HepG2 (cell line): ENCODE results near the gene GRAMD2A. TPM values are rescaled to one million over a fixed set of nuclear protein-coding genes. Genes with fewer than 3 reads are reported as not detected.

Experiments used
- AHR ChIP-seq: IDR thresholded peaks from 2 replicates; pipeline ENCODE4 v1.6.1; 2018; ENCODE audit warnings: missing genetic modification reagents, missing compliant biosample characterization
- CBX1 ChIP-seq: IDR thresholded peaks from one replicate; pipeline ENCODE4 v1.6.1; 2016; ENCODE audit warnings: antibody characterized with exemption, low read depth
- CEBPB ChIP-seq: IDR thresholded peaks from 2 replicates; pipeline ENCODE4 v1.6.1; 2011; ENCODE audit warnings: low read depth, low read length, improper control_type of control experiment, borderline replicate concordance
- EHMT2 ChIP-seq: fragments of 200-600 bp; sonication (generic); IDR thresholded peaks from 2 replicates; pipeline ENCODE4 v1.7.0; 2017; ENCODE audit warnings: antibody characterized with exemption, low read depth, low read length, borderline replicate concordance
- FOSL2 ChIP-seq: sonication (generic); formaldehyde crosslinking; IDR thresholded peaks from 2 replicates; pipeline ENCODE4 v1.4.0; 2020; ENCODE audit warnings: missing genetic modification reagents
- IRF2 ChIP-seq: IDR thresholded peaks from 2 replicates; pipeline ENCODE4 v1.6.1; 2018; ENCODE audit warnings: missing genetic modification reagents, missing compliant biosample characterization
- KDM3A ChIP-seq: IDR thresholded peaks from 2 replicates; pipeline ENCODE4 v1.6.1; 2018; ENCODE audit warnings: low read depth, missing compliant biosample characterization
- KDM5B ChIP-seq: sonication (generic); formaldehyde crosslinking; IDR thresholded peaks from 2 replicates; pipeline ENCODE4 v1.4.0; 2020; ENCODE audit warnings: missing genetic modification reagents, mild to moderate bottlenecking, borderline replicate concordance
- KLF12 ChIP-seq: sonication (generic); formaldehyde crosslinking; IDR thresholded peaks from 2 replicates; pipeline ENCODE4 v1.4.0; 2020; ENCODE audit warnings: missing genetic modification reagents, borderline replicate concordance
- MBNL3 ChIP-seq: fragments of 250-450 bp; sonication (Bioruptor Pico); conservative IDR thresholded peaks from 2 replicates; pipeline ENCODE4 v1.8.0; 2022; ENCODE audit warnings: mild to moderate bottlenecking, inconsistent platforms
- SMARCC2 ChIP-seq: fragments of 450-650 bp; IDR thresholded peaks from 2 replicates; pipeline ENCODE4 v1.6.1; 2017; ENCODE audit warnings: antibody characterized with exemption, mild to moderate bottlenecking
- THAP11 ChIP-seq: IDR thresholded peaks from 2 replicates; pipeline ENCODE4 v1.6.1; 2016; ENCODE audit warnings: missing biosample characterization, missing genetic modification reagents
- ZEB1 ChIP-seq: IDR thresholded peaks from 2 replicates; pipeline ENCODE4 v1.6.1; 2012; ENCODE audit warnings: mild to moderate bottlenecking, low read depth, inconsistent platforms; ENCODE audit not compliant: insufficient replicate concordance
- ZNF10 ChIP-seq: sonication (generic); formaldehyde crosslinking; IDR thresholded peaks from 2 replicates; pipeline ENCODE4 v1.4.0; 2020; ENCODE audit warnings: mild to moderate bottlenecking, low read depth, missing genetic modification reagents, borderline replicate concordance
- ZNF879 ChIP-seq: sonication (generic); formaldehyde crosslinking; IDR thresholded peaks from 2 replicates; pipeline ENCODE4 v1.8.1; 2023; ENCODE audit warnings: missing genetic modification reagents
- ZSCAN25 ChIP-seq: sonication (generic); formaldehyde crosslinking; IDR thresholded peaks from 2 replicates; pipeline ENCODE4 v1.8.0; 2022; ENCODE audit warnings: mild to moderate bottlenecking, missing genetic modification reagents
- polyA plus RNA-seq, 8 experiments: library from polyadenylated mRNA; depleted of rRNA in 3 of 8; stranded (reverse) in 7 of 8; unstranded in 1 of 8; fragments of >200 nt; fragmentation: Illumina TruSeq in 4 of 8; extraction: Trizol in 4 of 8; gene quantifications; 2 replicates each; pipeline versions ENCODE4 v1.2.1 to v1.2.3, GENCODE V29; 2011 to 2016; ENCODE audit warnings: low read depth in 4 of 8, missing spikeins in 1 of 8, mixed read lengths in 1 of 8; ENCODE audit not compliant: insufficient read depth in 1 of 8
- total RNA-seq, 5 experiments: library from RNA; depleted of rRNA; stranded (reverse); fragments of >200 nt; fragmentation: Illumina TruSeq; extraction: Trizol; gene quantifications; 2 replicates each; pipeline ENCODE4 v1.2.3, GENCODE V29; 2016; ENCODE audit warnings: low read depth in 1 of 5
- TF ChIP-seq, protein P1 (sequence below): sonication (generic); formaldehyde crosslinking; IDR thresholded peaks from one replicate; pipeline ENCODE4 v1.5.1; 2020; ENCODE audit warnings: mild to moderate bottlenecking, missing genetic modification reagents; ENCODE audit errors: not compliant biosample characterization
- TF ChIP-seq, protein P2 (sequence below): sonication (generic); formaldehyde crosslinking; IDR thresholded peaks from 2 replicates; pipeline ENCODE4 v1.8.0; 2022; ENCODE audit warnings: mild to moderate bottlenecking, missing genetic modification reagents
- TF ChIP-seq, protein P3 (sequence below): IDR thresholded peaks from 2 replicates; pipeline ENCODE4 v1.6.1; 2016; ENCODE audit warnings: missing genetic modification reagents, missing compliant biosample characterization

GRAMD2A gene
- total and polyA plus RNA-seq, 2 of the 13 experiments (the other 11 are each of a cell fraction or from before 2014, with no cell fraction given): 0.04 TPM; not detected in 1

DNA sequence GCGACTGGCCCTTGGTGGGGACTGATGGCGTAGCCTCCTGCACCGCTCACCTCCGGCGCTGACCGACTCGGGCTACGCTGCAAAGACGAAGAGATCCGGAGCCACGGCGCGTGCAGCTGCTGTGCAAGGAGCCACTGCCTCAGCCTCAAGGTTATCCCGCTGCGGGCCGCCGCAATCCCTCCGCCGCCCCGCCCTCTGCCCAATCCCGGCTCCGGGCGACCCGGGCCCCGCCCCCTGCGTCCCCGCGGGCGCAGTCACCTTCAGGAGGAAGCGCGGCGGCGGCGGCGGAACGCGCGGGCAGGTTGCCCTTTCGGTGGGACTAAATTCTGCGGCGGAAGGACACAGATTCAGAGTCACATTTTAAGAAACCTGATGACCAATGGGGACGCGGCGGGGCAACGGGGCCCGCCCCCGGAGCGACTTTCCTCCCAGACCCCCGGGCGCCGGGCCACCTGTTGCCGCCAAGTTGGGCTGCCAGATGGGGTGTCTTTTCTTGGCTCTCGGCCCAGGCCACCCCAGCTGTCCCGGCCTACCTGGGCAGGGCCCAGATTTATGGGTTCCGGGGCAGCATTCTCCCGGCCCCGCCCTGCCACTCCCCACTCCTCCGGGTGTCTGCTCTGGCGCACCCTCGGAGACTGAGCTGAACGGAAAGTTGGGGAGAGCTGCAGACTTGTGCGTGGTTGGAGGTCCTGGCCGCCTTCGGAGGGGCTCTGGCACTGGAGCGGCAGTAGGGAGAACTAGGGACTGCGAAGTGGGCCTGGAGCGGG is 33.7 kb upstream of the GRAMD2A start, which contains the start of gene PKM (continued):
- TF ChIP-seq, protein P1, sequence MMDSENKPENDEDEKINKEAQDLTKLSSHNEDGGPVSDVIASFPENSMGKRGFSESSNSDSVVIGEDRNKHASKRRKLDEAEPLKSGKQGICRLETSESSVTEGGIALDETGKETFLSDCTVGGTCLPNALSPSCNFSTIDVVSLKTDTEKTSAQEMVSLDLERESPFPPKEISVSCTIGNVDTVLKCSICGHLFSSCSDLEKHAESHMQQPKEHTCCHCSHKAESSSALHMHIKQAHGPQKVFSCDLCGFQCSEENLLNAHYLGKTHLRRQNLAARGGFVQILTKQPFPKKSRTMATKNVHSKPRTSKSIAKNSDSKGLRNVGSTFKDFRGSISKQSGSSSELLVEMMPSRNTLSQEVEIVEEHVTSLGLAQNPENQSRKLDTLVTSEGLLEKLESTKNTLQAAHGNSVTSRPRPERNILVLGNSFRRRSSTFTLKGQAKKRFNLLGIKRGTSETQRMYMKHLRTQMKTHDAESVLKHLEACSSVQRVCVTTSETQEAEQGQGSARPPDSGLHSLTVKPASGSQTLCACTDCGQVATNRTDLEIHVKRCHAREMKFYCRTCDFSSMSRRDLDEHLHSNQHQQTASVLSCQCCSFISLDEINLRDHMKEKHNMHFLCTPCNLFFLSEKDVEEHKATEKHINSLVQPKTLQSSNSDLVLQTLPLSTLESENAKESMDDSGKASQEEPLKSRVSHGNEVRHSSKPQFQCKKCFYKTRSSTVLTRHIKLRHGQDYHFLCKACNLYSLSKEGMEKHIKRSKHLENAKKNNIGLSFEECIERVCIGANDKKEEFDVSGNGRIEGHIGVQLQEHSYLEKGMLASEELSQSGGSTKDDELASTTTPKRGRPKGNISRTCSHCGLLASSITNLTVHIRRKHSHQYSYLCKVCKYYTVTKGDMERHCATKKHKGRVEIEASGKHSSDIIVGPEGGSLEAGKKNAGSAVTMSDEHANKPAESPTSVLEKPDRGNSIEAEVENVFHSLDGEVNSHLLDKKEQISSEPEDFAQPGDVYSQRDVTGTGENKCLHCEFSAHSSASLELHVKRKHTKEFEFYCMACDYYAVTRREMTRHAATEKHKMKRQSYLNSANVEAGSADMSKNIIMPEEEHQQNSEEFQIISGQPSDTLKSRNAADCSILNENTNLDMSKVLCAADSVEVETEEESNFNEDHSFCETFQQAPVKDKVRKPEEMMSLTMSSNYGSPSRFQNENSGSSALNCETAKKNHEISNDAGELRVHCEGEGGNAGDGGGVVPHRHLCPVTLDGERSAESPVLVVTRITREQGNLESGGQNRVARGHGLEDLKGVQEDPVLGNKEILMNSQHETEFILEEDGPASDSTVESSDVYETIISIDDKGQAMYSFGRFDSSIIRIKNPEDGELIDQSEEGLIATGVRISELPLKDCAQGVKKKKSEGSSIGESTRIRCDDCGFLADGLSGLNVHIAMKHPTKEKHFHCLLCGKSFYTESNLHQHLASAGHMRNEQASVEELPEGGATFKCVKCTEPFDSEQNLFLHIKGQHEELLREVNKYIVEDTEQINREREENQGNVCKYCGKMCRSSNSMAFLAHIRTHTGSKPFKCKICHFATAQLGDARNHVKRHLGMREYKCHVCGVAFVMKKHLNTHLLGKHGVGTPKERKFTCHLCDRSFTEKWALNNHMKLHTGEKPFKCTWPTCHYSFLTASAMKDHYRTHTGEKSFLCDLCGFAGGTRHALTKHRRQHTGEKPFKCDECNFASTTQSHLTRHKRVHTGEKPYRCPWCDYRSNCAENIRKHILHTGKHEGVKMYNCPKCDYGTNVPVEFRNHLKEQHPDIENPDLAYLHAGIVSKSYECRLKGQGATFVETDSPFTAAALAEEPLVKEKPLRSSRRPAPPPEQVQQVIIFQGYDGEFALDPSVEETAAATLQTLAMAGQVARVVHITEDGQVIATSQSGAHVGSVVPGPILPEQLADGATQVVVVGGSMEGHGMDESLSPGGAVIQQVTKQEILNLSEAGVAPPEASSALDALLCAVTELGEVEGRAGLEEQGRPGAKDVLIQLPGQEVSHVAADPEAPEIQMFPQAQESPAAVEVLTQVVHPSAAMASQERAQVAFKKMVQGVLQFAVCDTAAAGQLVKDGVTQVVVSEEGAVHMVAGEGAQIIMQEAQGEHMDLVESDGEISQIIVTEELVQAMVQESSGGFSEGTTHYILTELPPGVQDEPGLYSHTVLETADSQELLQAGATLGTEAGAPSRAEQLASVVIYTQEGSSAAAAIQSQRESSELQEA (CRISPR knock-in tag): peak; percentile 64
- TF ChIP-seq THAP11: peak; percentile 81
- TF ChIP-seq KLF12 (CRISPR knock-in tag): no peak
- peak; percentile 61 for TF ChIP-seq FOSL2 (CRISPR knock-in tag)
- TF ChIP-seq EHMT2: no peak
- TF ChIP-seq CBX1: peak; percentile 97
- peak; percentile 86; the same call in 1 of the 2 replicates for TF ChIP-seq KDM5B (CRISPR knock-in tag)
- TF ChIP-seq SMARCC2: no peak
- TF ChIP-seq, protein P2, sequence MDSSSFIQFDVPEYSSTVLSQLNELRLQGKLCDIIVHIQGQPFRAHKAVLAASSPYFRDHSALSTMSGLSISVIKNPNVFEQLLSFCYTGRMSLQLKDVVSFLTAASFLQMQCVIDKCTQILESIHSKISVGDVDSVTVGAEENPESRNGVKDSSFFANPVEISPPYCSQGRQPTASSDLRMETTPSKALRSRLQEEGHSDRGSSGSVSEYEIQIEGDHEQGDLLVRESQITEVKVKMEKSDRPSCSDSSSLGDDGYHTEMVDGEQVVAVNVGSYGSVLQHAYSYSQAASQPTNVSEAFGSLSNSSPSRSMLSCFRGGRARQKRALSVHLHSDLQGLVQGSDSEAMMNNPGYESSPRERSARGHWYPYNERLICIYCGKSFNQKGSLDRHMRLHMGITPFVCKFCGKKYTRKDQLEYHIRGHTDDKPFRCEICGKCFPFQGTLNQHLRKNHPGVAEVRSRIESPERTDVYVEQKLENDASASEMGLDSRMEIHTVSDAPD (CRISPR knock-in tag): no peak
- no peak for TF ChIP-seq CEBPB
- TF ChIP-seq ZNF10 (CRISPR knock-in tag): no peak
- peak; percentile 49; the same call in 1 of the 2 replicates for TF ChIP-seq ZSCAN25 (CRISPR knock-in tag)
- peak; percentile 83 for TF ChIP-seq ZEB1
- TF ChIP-seq, protein P3, sequence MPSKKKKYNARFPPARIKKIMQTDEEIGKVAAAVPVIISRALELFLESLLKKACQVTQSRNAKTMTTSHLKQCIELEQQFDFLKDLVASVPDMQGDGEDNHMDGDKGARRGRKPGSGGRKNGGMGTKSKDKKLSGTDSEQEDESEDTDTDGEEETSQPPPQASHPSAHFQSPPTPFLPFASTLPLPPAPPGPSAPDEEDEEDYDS (CRISPR knock-in tag): peak; percentile 97
- TF ChIP-seq ZNF879 (CRISPR knock-in tag): no peak
- no peak for TF ChIP-seq MBNL3 (CRISPR knock-in tag)
- 0 out of 2 replicates have a peak, but pooled peaks have one; percentile 49 for TF ChIP-seq IRF2 (CRISPR knock-in tag)
- peak; percentile 74; the same call in 1 of the 2 replicates for TF ChIP-seq KDM3A (CRISPR knock-in tag)
- TF ChIP-seq AHR (CRISPR knock-in tag): 0 out of 2 replicates have a peak, but pooled peaks have one; percentile 12
